Measurements from ENCODE around the gene DMRTC2. TPM values are rescaled to one million over a fixed set of nuclear protein-coding genes. Genes with fewer than 3 reads are reported as not detected.
A peak's percentile ranks its signal among the peaks of the same experiment; 100 is the strongest.

DMRTC2 gene
- total and polyA plus RNA-seq, 9 of the 15 experiments (the other 6 are each of a cell fraction or from before 2014, with no cell fraction given) = 0.03 TPM; not detected in 8

DNA sequence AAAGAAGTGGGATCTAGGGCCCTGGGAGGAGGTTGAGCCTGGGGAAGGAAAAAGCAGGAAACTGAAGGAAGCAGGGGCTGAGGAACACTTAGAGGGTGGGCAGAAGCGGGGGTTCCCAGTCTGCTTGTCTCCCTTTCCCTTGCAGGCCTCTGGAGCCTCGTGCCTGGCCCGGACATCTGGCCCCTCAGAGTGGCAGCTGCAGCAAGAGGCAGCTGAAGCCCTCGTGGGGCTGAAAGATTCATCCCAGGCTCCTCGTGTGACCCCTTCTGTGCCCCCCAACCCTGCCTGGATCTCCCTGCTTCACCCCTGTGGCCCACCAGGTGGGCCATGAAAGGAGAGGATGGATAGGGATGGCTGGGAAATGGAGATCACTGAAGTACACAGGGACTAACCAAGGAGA, 5.5 kb downstream of the DMRTC2 start (continued):
- TF ChIP-seq POLR3G (IDR thresholded peaks at IDR 0.05; ENCODE audit: extremely low read depth, insufficient read length, insufficient replicate concordance) = no peak
- TF ChIP-seq, protein P1, sequence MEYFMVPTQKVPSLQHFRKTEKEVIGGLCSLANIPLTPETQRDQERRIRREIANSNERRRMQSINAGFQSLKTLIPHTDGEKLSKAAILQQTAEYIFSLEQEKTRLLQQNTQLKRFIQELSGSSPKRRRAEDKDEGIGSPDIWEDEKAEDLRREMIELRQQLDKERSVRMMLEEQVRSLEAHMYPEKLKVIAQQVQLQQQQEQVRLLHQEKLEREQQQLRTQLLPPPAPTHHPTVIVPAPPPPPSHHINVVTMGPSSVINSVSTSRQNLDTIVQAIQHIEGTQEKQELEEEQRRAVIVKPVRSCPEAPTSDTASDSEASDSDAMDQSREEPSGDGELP (CRISPR knock-in tag; IDR thresholded peaks at IDR 0.05; ENCODE audit: borderline replicate concordance) = no peak

DNA sequence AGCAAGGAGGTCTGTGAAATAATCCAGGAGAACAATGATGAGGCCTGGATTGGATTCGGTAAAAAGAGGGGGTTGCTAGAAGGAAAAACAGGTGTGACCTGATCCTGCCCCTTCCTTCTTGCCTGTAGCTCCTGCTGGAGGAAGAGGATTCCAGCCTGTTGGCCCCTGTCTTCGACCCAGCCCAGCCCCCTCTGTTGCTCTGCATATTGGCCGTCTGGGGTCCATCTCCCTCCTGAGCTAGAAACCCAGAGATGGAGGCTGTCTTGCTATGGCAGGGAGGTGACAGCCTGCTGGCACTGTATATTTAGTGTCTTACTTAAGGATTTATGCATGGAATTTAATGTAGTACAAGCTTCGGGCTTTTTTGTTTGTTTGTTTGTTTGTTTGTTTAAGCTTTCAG, 6.6 kb downstream of the DMRTC2 start:
- in situ Hi-C loops (cut with MboI) = no loop called here
- ChIA-PET POLR2A (interaction anchor here (0.8 to 2.2 kb wide), 2 partner anchors 9 to 197 kb away, joined by 3 to 15 read pairs; partner anchors contain the start of gene RPS19), CTCF (ENCODE audit: low intra/inter-chr PET ratio) (no interaction called here)
- no peak overlapping the region for H3K4me3 ChIP-seq
- DNase-seq (ENCODE audit: extremely low read depth in 1 of 4, low spot score in 3 of 4) = no peak
- no peaks in the 10 kb centered on the region for H3K79me2 ChIP-seq (ENCODE audit: control insufficient read depth, insufficient read depth, low read length)
- no peaks in the 10 kb centered on the region for H3K9me1 ChIP-seq (ENCODE audit: control insufficient read depth, insufficient read depth, low read length)
- no peak for ATAC-seq
- no peaks in the 10 kb centered on the region for H4K20me1 ChIP-seq (replicated peaks; ENCODE audit: control insufficient read depth, insufficient read depth, low read length)
- H3K27ac ChIP-seq (ENCODE audit: extremely low read depth, low read depth, low read length) = no peak overlapping the region
- no peaks in the 10 kb centered on the region for H3K9me3 ChIP-seq (replicated peaks; ENCODE audit: control insufficient read depth, insufficient read depth, low read depth, low read length)
- FAIRE-seq = no peak
- no peak overlapping the region for H2AFZ ChIP-seq (ENCODE audit: low read depth, low read length)
- intact Hi-C loops (cut with micrococcal nuclease) = no loop called here
- BruUV-seq (replicated peaks) = no TSS peak
- peaks cover 0 to 5% of the 10 kb centered on the region in 2 experiments; a peak in 2 of 5 replicates for H3K4me1 ChIP-seq (replicated peaks in 1 of 2; ENCODE audit: control insufficient read depth in 2 of 2, insufficient read depth in 2 of 2, low read length in 2 of 2)
- H3K27me3 ChIP-seq (ENCODE audit: control insufficient read depth in 2 of 2, insufficient read depth in 2 of 2, low read length in 2 of 2) = peaks cover 14 to 22% of the 10 kb centered on the region in 2 experiments; a peak in 4 of 5 replicates
- no peak overlapping the region for H3K4me2 ChIP-seq (ENCODE audit: insufficient read depth, low read length)
- H3K9ac ChIP-seq (ENCODE audit: insufficient read depth in 1 of 2, low read depth in 2 of 2, low read length in 2 of 2) = 0 out of 4 replicates have a peak overlapping the region, but pooled peaks of 1 of the 2 experiments have one; percentile 18
- H3K36me3 ChIP-seq (ENCODE audit: control insufficient read depth, insufficient read depth, low read length) = no peaks in the 10 kb centered on the region
- 3% methylated on average over 4 of the region's 4 CpGs for WGBS (ENCODE audit: insufficient coverage, low coverage, missing lambda C conversion rate)
- TF ChIP-seq ZEB2 (IDR thresholded peaks at IDR 0.05) (no peak), ADNP (tag; IDR thresholded peaks at IDR 0.05) (no peak), KAT7 (CRISPR knock-in tag; IDR thresholded peaks at IDR 0.05; ENCODE audit: borderline replicate concordance) (no peak), CHD2 (IDR thresholded peaks at IDR 0.05; ENCODE audit: low read depth, low read length) (no peak), SOX6 (IDR thresholded peaks at IDR 0.05) (no peak), BDP1 (IDR thresholded peaks at IDR 0.05; ENCODE audit: insufficient read depth, insufficient read length) (no peak), SMAD1 (IDR thresholded peaks at IDR 0.05; ENCODE audit: low read depth, low read length, partially characterized antibody) (no peak), SLC30A9 (CRISPR knock-in tag; IDR thresholded peaks at IDR 0.05) (no peak), U2AF1 (optimal IDR thresholded peaks at IDR 0.05; ENCODE audit: low read depth, low read length) (no peak), BCL6 (CRISPR knock-in tag; IDR thresholded peaks at IDR 0.05) (no peak), L3MBTL2 (IDR thresholded peaks at IDR 0.05) (no peak), HNRNPK (IDR thresholded peaks at IDR 0.05; ENCODE audit: low read depth, low read length, poor library complexity, severe bottlenecking) (no peak), BRCA1 (IDR thresholded peaks at IDR 0.05) (no peak), BRCA1 (CRISPR knock-in tag; IDR thresholded peaks at IDR 0.05) (no peak)
- TF ChIP-seq, protein P2, sequence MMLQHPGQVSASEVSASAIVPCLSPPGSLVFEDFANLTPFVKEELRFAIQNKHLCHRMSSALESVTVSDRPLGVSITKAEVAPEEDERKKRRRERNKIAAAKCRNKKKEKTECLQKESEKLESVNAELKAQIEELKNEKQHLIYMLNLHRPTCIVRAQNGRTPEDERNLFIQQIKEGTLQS (IDR thresholded peaks at IDR 0.05) = no peak
- TF ChIP-seq, protein P2 (CRISPR knock-in tag; conservative IDR thresholded peaks at IDR 0.05) = no peak
- TF ChIP-seq, protein P3, sequence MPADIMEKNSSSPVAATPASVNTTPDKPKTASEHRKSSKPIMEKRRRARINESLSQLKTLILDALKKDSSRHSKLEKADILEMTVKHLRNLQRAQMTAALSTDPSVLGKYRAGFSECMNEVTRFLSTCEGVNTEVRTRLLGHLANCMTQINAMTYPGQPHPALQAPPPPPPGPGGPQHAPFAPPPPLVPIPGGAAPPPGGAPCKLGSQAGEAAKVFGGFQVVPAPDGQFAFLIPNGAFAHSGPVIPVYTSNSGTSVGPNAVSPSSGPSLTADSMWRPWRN (IDR thresholded peaks at IDR 0.05; ENCODE audit: low read depth) = no peak
- TF ChIP-seq, protein P4, sequence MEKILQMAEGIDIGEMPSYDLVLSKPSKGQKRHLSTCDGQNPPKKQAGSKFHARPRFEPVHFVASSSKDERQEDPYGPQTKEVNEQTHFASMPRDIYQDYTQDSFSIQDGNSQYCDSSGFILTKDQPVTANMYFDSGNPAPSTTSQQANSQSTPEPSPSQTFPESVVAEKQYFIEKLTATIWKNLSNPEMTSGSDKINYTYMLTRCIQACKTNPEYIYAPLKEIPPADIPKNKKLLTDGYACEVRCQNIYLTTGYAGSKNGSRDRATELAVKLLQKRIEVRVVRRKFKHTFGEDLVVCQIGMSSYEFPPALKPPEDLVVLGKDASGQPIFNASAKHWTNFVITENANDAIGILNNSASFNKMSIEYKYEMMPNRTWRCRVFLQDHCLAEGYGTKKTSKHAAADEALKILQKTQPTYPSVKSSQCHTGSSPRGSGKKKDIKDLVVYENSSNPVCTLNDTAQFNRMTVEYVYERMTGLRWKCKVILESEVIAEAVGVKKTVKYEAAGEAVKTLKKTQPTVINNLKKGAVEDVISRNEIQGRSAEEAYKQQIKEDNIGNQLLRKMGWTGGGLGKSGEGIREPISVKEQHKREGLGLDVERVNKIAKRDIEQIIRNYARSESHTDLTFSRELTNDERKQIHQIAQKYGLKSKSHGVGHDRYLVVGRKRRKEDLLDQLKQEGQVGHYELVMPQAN (IDR thresholded peaks at IDR 0.05; ENCODE audit: borderline replicate concordance) = no peak
